PFSK-1 (cell line): ENCODE results near the gene CD163L1.

Source experiments
- FOXP2 ChIP-seq: optimal IDR thresholded peaks from 2 replicates; pipeline ENCODE3; 2011; ENCODE audit warnings: borderline replicate concordance, control low read depth, inconsistent platforms; ENCODE audit not compliant: insufficient read depth; ENCODE audit errors: extremely low read length, extremely low read depth
- POLR2AphosphoS5 ChIP-seq: IDR thresholded peaks from 2 replicates; pipeline ENCODE4 v1.6.1; 2012; ENCODE audit warnings: low read depth, mild to moderate bottlenecking, control low read depth, low read length, moderate library complexity
- SIN3A ChIP-seq: IDR thresholded peaks from 2 replicates; pipeline ENCODE4 v1.6.1; 2012; ENCODE audit warnings: mild to moderate bottlenecking, low read length, moderate library complexity, borderline replicate concordance; ENCODE audit not compliant: insufficient read depth
- TAF1 ChIP-seq: IDR thresholded peaks from 2 replicates; pipeline ENCODE4 v1.6.1; 2012; ENCODE audit warnings: low read length, control low read depth, borderline replicate concordance; ENCODE audit not compliant: insufficient read depth
- TF ChIP-seq, protein P1 (sequence below), 2 experiments: IDR thresholded peaks; 2 replicates each; pipeline versions ENCODE4 v1.6.1 to v1.8.0; 2011 to 2012; ENCODE audit warnings: low read depth in 2 of 2, low read length in 2 of 2, control low read depth in 1 of 2, inconsistent platforms in 1 of 2, mild to moderate bottlenecking in 1 of 2, moderate library complexity in 1 of 2; ENCODE audit not compliant: insufficient read depth in 1 of 2

The CD163L1 gene

DNA sequence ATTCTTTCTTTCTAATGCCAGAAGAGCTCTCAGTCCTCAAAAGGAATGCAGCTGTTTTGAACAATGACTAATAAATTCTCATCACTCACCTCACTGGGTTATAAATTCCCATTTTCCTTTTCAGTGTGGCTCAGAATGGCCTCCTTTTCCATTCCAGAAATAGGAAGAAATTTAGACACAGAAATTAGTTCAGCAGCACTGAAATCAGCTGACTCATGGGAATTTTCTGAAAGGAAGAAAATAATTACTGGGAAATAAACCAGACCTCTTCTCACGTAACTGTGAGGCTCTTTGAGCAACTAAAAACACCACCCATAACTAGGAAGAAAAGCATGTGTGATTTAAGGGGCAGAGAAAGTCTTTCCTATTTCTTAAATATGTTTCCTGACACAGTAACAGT, 35.8 kb upstream of the CD163L1 start:
- no peak for TF ChIP-seq FOXP2
- TF ChIP-seq, protein P1, sequence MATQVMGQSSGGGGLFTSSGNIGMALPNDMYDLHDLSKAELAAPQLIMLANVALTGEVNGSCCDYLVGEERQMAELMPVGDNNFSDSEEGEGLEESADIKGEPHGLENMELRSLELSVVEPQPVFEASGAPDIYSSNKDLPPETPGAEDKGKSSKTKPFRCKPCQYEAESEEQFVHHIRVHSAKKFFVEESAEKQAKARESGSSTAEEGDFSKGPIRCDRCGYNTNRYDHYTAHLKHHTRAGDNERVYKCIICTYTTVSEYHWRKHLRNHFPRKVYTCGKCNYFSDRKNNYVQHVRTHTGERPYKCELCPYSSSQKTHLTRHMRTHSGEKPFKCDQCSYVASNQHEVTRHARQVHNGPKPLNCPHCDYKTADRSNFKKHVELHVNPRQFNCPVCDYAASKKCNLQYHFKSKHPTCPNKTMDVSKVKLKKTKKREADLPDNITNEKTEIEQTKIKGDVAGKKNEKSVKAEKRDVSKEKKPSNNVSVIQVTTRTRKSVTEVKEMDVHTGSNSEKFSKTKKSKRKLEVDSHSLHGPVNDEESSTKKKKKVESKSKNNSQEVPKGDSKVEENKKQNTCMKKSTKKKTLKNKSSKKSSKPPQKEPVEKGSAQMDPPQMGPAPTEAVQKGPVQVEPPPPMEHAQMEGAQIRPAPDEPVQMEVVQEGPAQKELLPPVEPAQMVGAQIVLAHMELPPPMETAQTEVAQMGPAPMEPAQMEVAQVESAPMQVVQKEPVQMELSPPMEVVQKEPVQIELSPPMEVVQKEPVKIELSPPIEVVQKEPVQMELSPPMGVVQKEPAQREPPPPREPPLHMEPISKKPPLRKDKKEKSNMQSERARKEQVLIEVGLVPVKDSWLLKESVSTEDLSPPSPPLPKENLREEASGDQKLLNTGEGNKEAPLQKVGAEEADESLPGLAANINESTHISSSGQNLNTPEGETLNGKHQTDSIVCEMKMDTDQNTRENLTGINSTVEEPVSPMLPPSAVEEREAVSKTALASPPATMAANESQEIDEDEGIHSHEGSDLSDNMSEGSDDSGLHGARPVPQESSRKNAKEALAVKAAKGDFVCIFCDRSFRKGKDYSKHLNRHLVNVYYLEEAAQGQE (IDR thresholded peaks at IDR 0.05; ENCODE audit: insufficient read depth in 1 of 2, low read depth in 2 of 2, low read length in 2 of 2): no peak
- TF ChIP-seq POLR2AphosphoS5: no peak
- TF ChIP-seq SIN3A: no peak
- TF ChIP-seq TAF1: no peak

DNA sequence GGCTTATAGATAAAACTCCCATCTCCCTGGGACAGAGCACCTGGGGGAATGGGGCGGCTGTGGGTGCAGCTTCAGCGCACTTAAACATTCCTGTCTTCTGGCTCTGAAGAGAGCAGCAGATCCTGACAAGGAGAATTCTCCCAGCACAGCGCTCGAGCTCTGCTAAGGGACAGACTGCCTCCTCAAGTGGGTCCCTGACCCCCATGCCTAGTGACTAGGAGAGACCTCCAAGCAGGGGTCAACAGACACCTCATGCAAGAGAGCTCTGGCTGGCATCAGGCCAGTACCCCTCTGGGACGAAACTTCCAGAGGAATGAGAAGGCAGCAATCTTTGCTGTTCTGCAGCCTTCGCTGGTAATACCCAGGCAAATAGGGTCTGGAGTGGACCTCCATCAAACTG, 28.1 kb upstream of the CD163L1 start:
- TF ChIP-seq SIN3A (no peak), POLR2AphosphoS5 (no peak), FOXP2 (no peak), TAF1 (no peak)
- TF ChIP-seq, protein P1 (IDR thresholded peaks at IDR 0.05; ENCODE audit: insufficient read depth in 1 of 2, low read depth in 2 of 2, low read length in 2 of 2): no peak

DNA sequence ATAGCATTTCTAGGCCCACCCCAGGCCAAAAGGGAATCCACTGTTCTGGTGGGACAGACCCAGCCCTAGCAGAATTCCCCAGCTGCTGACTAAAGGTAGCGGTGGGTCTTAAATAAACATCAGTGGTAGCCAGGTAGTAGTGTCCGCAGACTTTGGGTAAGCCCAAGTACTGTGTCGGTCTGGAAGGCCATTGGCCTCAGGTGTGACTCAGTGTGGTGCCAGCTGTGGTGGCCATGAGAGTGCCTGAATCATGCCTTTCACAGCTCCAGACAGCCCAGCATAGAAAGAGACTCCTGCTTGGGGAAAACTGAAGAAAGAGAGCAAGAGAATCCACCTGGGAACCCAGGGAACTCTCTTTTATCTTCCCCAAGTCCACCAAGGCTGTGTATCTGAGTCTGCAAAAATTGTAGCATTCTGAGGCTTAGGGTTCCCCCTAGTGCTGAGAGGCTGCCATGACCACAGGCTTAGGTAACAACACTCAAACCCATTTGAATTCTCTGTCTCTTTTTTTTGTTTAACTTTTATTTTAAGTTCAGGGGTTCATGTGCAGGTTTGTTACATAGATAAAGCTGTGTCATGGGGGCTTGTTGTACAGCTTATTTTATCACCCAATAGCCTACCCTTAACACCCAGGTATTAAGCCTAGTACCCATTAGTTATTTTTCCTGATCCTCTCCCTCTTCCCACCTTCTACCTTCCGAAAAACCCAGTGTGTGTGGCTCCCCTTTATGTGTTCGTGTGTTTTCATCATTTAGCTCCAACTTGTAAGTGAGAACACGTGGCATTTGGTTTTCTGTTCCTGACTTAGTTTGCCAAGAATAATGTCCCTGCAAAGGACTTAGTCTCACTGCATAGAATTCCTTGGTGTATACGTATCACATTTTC, 16.7 kb upstream of the CD163L1 start:
- TF ChIP-seq TAF1 (no peak), POLR2AphosphoS5 (no peak), SIN3A (no peak), FOXP2 (no peak)
- TF ChIP-seq, protein P1 (IDR thresholded peaks at IDR 0.05; ENCODE audit: insufficient read depth in 1 of 2, low read depth in 2 of 2, low read length in 2 of 2): no peak

DNA sequence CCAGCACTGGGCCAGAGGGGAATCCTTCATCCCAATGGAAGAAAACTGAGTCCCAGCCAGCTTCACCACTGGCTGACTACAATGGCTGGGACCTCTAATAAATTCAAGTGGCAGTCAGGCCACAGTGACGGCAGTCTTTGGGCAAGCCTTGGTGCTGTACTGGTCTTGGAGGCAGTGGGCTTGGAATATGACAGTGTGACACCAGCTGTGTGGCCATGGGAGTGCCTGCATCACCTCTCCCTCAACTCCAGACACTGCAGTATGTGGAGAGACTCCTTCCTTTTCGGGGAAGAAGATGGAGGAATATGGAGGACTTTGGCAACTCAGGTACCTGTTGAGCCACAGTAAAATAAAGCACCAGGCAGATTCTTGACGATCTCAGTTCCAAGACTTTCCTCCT, 16.0 kb upstream of the CD163L1 start:
- no peak for TF ChIP-seq FOXP2
- TF ChIP-seq TAF1: no peak
- no peak for TF ChIP-seq SIN3A
- TF ChIP-seq, protein P1 (IDR thresholded peaks at IDR 0.05; ENCODE audit: insufficient read depth in 1 of 2, low read depth in 2 of 2, low read length in 2 of 2): no peak
- no peak for TF ChIP-seq POLR2AphosphoS5
